Measurements from ENCODE around the gene CAPN12. TPM values are rescaled to one million over a fixed set of nuclear protein-coding genes. Genes with fewer than 3 reads are reported as not detected.
A peak's percentile ranks its signal among the peaks of the same experiment; 100 is the strongest.
"Not testable (repeated sequence)": the region's sequence is repeated elsewhere in the genome, so short reads cannot be mapped to it uniquely, and the experiment has no call there.

Gene CAPN12
- total RNA-seq (2014; rRNA removed; shearing (Covaris generic)) = 50.6 and 53.9 TPM in 2 replicates

- DNase-seq (ENCODE audit: low spot score) = no peak
Measured at GRCh38 chr19:38744298-38744681, at the start of gene CAPN12. Gene CAPN12, minus strand, starts transcription at chr19:38744474. Its CDS starts 309 bp downstream, at chr19:38744165.

DNA sequence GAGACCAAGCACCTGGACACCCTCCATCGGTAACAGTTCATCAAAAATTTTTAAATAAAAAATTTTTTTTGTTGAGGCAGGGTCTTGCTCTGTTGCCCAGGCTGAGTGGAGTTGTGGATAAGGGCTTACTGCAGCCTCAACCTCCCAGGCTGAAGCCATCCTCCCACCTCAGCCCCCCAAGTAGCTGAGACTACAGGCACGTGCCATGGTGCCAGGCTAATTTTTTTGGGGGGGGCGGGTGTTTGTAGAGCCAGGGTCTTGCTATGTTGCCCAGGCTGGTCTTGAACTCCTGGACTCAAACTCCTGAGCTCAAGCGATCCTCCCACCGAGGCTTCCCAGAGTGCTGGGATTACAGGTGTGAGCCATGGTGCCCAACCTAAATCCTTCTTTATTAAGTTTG, 49.4 kb upstream of the CAPN12 start:
- DNase-seq (ENCODE audit: low spot score) = no peak

DNA sequence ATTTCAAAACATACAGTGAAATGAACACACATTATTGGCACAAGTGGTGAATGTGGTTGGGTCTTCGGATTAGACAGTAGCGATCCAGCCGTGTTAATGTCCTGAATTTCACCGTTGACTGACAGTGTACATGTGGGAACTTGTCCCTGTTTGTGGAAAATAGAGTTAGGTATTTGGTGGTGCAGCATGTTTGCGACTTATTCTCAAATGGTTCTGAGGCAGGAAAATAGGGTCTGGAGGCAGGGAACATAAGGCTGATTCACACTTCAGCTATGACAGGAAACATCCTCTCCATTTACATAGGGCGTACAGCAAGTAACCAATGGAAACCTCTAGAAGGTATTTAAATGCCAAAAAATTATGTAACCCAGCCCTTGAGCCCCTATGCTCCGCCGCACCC, 48.9 kb upstream of the CAPN12 start:
- peak; percentile 49 for DNase-seq (ENCODE audit: low spot score)

- DNase-seq (ENCODE audit: low spot score) = peak; percentile 83
Measured at GRCh38 chr19:38792250-38793111, 48.2 kb upstream of the CAPN12 start.

- DNase-seq (ENCODE audit: low spot score) = not testable (repeated sequence)
Measured at GRCh38 chr19:38791451-38792064, 47.3 kb upstream of the CAPN12 start.

GRCh38 chr19:38790507-38791403, 46.5 kb upstream of the CAPN12 start:
- not testable (repeated sequence) for DNase-seq (ENCODE audit: low spot score)

GRCh38 chr19:38788478-38789243, 44.4 kb upstream of the CAPN12 start, which contains the start of gene LGALS7B:
Gene LGALS7B, plus strand, starts transcription at chr19:38789200. Its CDS starts 27 bp downstream, at chr19:38789227.
- DNase-seq (ENCODE audit: low spot score) = no peak

DNA sequence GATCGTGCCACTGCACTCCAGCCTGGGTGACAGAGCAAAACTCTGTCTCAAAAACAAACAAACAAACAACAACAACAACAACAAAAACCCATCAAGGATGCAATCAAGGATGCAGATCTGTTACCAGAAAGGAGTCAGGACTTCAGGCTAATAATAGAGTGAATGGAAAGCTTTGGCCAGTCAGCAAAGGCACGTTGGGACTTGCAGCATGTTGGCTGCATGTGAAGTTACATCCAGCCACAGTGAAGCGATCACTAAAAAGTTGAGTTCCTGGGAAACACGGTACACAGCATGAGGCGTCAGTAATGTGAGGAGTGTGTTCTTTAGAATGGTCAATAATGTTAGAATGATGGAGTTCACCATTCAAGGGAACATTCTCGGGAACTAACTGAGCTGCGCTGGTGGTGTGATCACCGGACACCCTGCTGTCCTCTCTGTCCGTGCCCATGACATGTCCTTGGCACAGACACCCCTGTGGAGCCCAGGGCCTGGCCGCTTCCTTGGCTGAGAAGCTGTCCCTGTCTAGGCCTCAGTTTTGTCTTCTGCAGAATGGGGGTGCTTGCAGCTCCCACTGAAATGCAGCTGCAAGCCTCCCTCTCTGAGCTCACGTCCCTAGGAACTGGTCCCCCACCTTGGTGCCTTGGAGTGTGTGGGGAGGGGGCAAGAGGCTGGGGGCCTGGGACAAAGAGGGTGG, 42.4 kb upstream of the CAPN12 start:
- DNase-seq (ENCODE audit: low spot score) = no peak

GRCh38 chr19:38786061-38786460, 41.8 kb upstream of the CAPN12 start:
- not testable (repeated sequence) for DNase-seq (ENCODE audit: low spot score)

DNA sequence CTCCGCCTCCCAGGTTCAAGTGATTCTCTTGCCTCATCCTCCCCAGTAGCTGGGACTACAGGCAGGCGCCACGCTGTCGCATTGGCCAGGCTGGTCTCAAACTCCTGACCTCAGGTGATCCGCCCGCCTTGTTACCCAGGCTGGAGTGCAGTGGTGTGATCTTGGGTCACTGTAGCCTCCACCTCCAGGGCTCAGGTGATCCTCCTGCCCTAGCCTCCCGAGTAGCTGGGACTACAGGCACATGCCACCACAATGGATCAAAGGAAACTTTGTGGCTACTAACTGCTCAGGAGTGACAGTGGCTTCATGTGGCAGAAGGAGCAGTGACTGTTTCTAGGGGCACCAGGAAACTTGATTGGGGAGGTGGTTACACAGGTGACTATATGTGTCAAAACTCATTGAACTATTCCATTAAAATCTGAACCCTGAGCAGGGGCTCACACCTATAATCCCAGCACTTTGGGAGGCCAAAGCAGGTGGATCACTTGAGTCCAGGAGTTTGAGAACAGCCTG, 41.0 kb upstream of the CAPN12 start:
- DNase-seq (ENCODE audit: low spot score) = no peak

GRCh38 chr19:38784224-38784623, 40.0 kb upstream of the CAPN12 start:
- DNase-seq (ENCODE audit: low spot score) = no peak

- DNase-seq (ENCODE audit: low spot score) = not testable (repeated sequence)
Measured at GRCh38 chr19:38782212-38782611, 37.9 kb upstream of the CAPN12 start.

- DNase-seq (ENCODE audit: low spot score) = no peak
Measured at GRCh38 chr19:38781058-38781457, 36.8 kb upstream of the CAPN12 start.

GRCh38 chr19:38780443-38780842, 36.2 kb upstream of the CAPN12 start:
- DNase-seq (ENCODE audit: low spot score) = no peak

DNA sequence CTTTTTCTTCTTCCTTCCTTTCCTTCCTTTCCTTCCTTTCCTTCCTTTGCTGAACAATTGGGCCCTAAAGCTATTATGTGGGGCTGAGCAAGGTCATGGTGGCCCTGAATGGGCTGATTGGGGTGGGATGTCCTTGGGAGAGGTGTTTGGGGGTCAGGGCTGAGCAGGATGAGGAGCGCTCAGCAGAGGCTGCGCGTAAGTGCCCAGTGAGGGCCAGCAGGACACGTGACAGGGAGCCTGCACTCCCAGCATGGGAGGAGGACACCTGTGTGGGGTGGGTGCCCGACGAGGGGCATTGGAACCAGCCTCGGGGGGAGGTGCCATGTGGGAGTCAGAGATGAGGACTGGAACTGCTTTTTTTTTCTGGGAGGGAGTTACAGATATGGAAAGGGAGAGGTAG, 34.5 kb upstream of the CAPN12 start:
- DNase-seq (ENCODE audit: low spot score) = no peak

GRCh38 chr19:38774181-38774950, 30.1 kb upstream of the CAPN12 start:
- no peak for DNase-seq (ENCODE audit: low spot score)

DNA sequence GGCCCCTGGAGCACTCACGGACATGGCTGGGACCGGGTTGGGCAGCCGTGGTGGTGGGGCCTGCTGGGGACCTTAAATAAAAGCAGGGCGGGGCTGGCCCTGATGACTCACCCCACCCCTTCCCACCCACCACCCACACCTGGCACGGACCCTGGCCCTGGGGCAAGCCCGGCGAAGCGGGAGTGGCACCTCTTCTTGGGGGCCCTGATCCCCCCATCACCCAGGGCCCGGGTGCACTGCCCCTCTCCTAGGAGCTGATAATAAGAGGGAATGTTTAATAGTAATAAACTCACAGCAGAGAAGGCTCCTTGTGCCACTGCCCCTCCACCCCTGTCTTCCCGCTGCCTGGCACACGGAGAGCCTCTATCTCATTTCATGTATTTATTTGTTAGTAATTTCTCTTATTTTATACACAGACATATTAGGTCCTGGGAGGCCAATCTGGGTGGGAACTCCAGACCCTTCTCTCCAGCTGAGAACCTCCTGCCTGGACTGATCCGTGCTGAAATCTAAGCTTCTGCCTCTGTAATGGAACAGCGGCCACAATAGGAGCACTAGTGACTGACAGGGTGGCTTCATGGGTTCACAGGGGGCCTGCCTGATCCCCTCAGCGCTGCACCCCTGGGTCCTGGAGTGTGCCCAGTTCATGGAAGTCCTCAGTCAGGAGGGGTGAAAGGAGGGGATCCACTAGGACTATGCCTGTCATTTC, 29.3 kb upstream of the CAPN12 start, which contains the start of gene LGALS7:
LGALS7 (minus strand) TSS at position 49 of the 709 bp plus-strand sequence; CDS start at position 24, 25 bp downstream.
- DNase-seq (ENCODE audit: low spot score) = no peak

- DNase-seq (ENCODE audit: low spot score) = not testable (repeated sequence)
Measured at GRCh38 chr19:38771569-38771968, 27.3 kb upstream of the CAPN12 start.

- not testable (repeated sequence) for DNase-seq (ENCODE audit: low spot score)
Measured at GRCh38 chr19:38770949-38771275, 26.6 kb upstream of the CAPN12 start.

Data from HT-29 (cell line).